HL-60/S4 treated with phorbol 12-myristate 13-acetate at 8.2 ng/mL for 4 days and 3 days (cell line): ENCODE data around the gene DERL2.

Experiments used
- in situ Hi-C: fragments of 300-500 bp; cut with MboI; formaldehyde crosslinking; loops from 2 replicates; pipeline ENCODE4 v1.15.0; 2022; ENCODE audit warnings: low sequenced_read_pairs

Gene DERL2

DNA sequence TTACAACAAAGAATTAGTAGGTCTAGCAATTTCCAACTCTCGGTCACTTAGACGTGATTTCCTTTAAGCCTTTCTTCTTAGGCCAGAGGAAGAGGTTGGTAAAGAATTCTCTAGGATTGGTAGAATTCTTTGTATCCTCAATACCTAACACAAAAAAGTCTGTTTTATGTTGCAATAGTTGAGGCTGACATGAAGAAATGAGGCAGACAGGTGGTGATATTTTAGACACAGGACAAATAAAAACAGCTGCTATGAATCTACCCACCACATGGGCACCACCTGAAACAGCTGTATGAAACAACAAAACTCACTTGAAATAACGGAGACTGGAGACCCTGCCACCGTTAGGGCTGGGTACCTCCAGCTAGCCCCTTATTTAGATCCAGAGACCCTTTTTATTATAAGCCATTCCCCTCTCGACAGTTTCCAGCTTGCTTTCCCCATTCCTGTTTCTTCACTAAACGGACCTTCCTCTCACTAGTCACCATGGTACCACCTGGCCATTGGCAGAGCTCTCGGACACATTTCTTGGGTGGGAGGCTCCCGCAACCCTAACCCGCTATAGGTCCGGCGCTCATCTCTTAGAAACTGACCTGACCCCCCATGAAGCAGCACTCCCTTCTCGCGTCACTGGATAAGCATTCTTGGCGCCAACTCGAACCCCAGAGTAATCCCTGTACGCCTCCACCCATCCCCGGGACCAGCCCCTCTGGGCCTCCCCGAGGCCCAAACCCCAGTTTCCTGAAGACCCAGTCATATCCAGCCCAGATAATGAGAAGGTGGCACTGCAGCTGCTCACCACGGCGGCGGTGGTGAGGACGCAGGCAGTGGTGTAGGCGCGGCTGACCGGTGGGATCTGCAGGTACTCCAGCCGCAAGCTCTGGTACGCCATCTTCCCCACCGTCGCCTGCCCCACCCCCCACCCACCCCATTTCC, at the start of gene DERL2:
TSS of gene DERL2 (minus strand) at position 909 of the 936 bp plus-strand sequence. CDS start at position 892, 17 bp downstream.
- in situ Hi-C loops = no loop called here

GRCh38 chr17:5535436-5535835, 49.5 kb upstream of the DERL2 start:
- in situ Hi-C loops = no loop called here

DNA sequence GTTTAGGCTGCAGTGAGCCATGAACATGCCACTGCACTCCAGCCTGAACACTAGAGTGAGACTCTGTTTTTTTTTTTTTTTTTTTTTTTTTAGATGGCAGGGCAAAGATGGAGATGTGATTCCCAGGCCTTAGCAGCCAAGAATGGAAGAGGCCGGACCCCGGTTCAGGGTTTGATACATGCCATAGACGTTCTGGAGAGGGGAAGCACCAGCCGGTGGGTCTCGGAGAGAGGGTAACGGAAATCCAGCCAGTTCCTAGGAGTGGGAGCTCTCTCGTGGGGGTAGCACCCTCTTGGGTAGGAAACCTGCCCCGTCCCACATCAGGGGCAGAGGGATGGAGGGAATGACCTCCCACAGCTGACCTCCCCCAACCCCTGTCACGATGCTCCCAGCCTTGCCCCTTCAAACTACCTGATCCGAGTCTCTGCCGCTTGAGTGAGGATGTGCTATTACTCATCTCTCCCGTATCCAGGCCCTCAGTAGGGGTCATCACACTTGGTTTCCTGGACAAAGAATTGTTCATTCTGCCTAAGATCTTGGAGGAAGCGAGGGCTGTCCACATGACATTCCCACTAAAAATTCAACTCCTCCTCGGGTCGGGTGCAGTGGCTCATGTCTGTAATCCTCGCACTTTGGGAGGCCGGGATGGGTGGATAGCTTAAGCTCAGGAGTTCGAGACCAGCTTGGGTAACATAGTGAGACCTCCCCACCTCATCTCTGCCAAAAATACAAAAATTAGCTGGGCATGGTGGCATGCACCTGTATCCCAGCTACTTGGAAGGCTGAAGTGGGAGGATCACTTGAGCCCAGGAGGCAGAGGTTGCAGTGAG, 47.7 kb upstream of the DERL2 start:
- in situ Hi-C loops = no loop called here

DNA sequence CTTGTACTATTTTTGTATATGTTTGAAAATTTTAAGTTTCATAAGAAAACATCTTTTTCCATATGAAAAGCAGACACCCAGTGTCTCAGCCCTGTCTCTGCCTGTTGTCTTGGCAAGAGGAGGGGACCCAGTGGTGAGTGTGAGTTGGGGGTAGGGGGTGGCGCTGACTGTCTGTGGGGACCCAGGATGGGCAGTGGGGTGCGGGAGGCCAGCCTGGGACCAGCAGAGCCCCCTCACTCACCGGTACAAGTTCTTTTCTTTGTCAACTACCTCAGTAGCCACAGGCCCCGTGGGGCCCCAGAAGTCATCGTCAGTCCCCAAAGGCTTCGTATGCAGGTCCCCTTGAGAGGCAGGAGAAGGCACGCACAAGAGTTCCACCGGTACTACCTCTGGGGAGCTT, 46.6 kb upstream of the DERL2 start:
- in situ Hi-C loops = no loop called here

- in situ Hi-C loops = no loop called here
Measured at GRCh38 chr17:5531085-5531418, 45.1 kb upstream of the DERL2 start.

- in situ Hi-C loops = no loop called here
Measured at GRCh38 chr17:5530265-5531084, 44.5 kb upstream of the DERL2 start.

DNA sequence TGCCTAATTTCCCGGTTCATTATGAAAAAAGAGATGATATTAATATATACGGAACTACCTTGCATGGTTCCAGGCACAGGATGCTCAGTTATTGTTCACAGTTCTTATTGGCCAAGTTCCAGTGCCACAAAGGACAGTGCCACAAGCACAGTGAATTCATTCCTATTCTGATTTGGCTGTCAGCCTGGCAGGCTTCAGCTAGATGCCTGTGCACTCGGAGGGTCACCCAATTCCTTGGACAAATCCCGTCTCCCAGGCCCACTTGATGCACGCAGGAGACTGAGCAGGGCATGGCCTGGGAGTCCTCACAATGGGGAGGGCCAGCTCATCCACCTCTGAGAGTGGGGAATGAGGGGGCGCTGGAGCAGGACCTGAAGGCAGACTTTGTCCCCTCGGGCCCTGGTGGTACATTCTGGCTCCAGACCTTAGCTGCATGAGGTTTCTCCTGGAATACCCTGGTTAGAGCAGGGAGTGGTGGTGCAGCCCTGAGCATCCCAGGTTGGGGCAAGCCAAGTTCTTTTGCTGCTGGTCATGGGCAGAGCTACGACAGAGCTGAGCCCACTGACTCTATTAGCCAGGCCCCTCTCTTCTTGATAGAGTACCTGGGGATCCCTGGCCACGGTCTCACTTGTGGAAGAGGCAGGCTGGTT, 41.7 kb upstream of the DERL2 start:
- in situ Hi-C loops = no loop called here

DNA sequence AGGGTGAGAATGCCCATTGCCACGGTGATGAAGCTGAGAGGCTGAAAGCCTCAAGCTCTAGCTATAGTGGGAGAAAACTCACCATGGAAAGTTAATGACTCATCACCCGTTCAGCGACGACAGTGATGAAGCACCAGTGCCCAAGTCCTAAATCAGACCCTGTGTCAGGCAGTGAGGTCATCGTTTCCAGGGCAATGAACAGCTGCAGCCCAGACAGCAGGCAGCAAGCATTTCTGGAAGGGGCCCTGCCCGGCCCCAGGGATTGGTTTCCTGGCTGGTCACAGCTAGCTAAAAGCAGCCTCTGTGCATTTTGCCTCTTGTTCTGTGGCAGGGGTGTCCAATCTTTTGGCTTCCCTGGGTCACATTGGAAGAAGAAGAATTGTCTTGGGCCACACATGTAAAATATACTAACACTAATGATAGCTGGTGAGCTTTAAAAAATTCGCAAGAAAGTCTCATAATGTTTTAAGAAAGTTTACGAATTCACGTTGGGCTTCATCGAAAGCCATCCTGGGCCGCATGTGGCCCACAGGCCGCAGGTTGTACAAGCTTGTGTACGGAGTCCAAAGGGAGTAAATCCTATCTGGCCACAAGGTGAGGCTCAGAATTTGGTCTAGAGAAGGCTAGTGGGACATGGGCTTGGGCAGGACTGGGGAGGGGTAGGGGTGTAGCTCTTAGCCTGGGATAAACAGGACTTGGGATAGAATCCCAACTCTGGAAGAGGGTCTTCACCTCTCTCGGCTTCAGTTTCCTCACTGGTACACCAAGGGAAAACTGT, 41.0 kb upstream of the DERL2 start:
- in situ Hi-C loops = no loop called here

GRCh38 chr17:5523249-5523648, 37.3 kb upstream of the DERL2 start:
- in situ Hi-C loops = no loop called here

DNA sequence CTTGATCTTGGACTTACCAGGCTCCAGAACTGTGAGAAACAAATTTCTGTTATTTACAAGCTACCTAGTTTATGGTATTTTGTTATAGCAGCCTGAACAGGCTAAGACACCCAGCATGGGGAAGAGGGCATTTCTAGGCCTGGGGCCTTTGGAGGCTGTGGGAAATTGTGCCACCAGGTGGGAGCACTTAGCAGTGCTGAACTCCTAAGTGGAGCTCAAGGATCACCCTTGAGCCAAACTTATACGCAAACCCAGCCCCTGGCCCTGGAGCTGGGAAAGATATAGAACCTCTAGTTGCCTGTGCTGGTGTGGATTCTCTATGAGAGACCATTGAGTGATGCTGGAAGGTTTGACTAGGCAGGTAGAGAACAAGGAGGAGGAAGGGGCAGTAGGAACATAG, 36.5 kb upstream of the DERL2 start:
- in situ Hi-C loops = no loop called here

GRCh38 chr17:5516060-5516792, 30.2 kb upstream of the DERL2 start:
- in situ Hi-C loops = no loop called here

DNA sequence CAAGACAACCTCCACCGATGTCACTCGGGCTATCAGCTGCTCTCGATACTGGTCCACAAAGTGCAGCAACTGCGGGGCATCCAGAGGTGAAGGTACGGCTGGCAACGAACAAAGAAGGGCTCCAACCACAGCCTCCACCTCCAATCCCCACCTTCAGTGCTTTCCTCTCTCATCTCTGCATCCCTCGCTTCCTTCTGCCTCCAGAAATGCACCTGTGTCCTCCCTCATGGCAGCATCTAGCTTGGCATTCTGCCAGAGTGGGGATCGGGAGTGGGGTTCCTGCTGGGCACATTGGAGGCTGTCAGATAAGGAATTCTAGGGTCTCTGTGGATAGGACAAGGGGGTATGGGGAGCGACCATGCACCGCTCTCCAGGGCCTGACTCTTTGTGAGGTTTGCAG, 29.0 kb upstream of the DERL2 start:
- in situ Hi-C loops = no loop called here

- in situ Hi-C loops = no loop called here
Measured at GRCh38 chr17:5513628-5514027, 27.6 kb upstream of the DERL2 start.

DNA sequence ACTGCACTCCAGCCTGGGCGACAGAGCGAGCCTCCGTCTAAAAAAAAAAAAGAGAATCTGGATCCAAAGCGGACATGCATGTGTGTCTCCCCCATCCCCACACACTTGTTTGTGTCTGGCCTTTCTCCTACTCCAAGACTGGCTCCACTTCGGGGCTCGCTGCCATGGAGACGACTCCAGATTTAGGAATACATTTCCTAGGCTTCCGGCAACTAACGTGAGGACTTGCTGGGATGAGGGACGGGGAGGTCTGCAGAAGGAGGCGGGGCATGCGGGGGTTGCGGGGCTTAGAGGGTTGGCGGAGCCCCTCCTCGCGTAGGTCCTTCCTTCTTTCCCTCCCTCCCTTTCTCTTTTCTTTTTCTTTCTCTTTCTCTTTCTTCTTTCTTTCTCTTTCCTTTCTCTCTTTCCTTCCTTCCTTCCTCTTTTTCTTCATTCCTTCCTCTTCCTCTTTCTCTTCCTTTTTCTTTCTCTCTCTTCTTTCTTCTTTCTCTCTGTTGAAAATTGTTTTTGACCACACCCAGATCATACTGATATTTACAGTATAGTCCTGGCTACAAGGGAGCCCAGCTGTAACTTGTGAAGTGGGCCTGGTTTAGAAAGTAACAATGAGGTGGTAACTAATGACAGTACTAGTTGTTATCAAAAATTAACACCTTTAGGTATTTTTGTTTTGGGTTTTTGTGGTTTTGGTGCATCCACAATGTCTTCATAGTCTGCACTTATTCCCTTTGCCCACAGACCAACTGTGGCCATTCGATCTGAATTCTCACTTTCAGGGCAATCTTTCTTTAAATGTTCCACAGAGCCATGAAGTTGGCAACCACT, 25.6 kb upstream of the DERL2 start:
- in situ Hi-C loops = no loop called here

DNA sequence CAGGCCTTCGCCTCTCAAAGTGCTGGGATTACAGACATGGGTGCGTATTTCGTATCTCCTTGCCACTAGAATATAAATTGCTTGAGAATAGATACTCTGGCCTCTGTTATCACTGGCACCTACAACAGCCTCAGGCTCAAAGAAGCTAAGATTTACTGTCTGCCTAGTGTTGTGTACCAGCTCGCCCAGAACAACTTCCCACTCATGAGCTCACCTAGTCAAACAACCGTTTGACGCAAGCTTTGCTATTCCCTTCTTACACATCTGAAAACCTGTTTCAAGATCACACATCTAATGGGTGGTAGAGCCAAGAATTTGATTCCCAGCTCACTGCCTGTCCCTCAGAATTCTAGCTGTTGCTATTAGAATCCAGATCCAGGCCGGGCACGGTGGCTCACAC, 24.8 kb upstream of the DERL2 start:
- in situ Hi-C loops = no loop called here

DNA sequence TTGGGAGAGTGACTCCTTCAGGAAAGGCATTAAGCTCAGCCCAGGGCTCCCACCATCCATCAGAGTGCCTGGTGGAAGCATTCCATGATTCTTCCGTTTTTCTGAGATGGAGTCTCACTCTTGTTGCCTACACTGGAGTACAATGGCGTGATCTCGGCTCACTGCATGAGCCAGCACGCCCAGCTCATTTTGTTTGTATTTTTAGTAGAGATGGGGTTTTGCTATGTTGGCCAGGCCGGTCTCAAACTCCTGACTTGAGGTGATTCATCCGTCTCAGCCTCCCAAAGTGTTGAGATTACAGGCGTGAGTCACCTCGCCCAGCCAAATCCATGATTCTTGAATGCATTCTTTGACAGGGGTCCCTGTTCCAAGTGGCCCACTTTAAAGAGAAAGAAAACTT, 23.5 kb upstream of the DERL2 start:
- in situ Hi-C loops = no loop called here

- in situ Hi-C loops = no loop called here
Measured at GRCh38 chr17:5508810-5509209, 22.8 kb upstream of the DERL2 start.

DNA sequence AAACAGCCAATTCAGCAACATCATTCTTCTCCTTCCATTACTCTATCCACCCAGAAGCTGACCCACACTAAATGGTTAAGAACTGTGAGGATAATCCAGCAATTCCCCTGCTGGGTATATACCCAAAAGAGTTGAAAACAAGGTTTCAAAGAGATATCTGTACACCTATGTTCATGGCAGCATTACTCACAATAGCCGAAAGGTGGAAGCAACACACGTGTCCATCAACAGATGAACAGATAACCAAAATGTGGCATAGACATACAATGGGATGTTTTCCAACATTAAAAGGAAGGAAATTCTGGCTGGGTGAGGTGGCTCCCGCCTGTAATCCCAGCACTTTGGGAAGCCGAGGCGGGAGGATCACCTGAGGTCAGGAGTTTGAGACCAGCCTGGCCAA, 20.3 kb upstream of the DERL2 start:
- in situ Hi-C loops = no loop called here
